Left lung (tissue), 10 donors: ENCODE data around the gene CORO7. TPM values are rescaled to one million over a fixed set of nuclear protein-coding genes. Genes with fewer than 3 reads are reported as not detected.
A peak's percentile ranks its signal among the peaks of the same experiment; 100 is the strongest.
"Not testable (repeated sequence)": the region's sequence is repeated elsewhere in the genome, so short reads cannot be mapped to it uniquely, and the experiment has no call there.

Source experiments
- ATAC-seq: fragments of 200-7000 bp; cut with Tn5 transposase; one replicate; pipeline ENCODE4 v1.9.1; 2020; ENCODE audit warnings: moderate library complexity
- DNase-seq, 4 donors: peaks; one replicate each; pipeline ENCODE4 v3.0.0-alpha.2; 2013 to 2020
- H3K27ac ChIP-seq, 2 donors: fragments of 200-600 bp; sonication (generic) in 1 of 2; one replicate each; pipeline versions ENCODE4 v1.5.0 to v1.8.0; 2020 to 2021
- H3K27me3 ChIP-seq, 2 donors: fragments of 200-600 bp; sonication (generic) in 1 of 2; one replicate each; pipeline versions ENCODE4 v1.5.0 to v1.8.0; 2020 to 2021
- H3K36me3 ChIP-seq, 2 donors: fragments of 200-600 bp; sonication (generic) in 1 of 2; one replicate each; pipeline versions ENCODE4 v1.5.0 to v1.8.0; 2020 to 2021
- H3K4me1 ChIP-seq, 2 donors: fragments of 200-600 bp; one replicate each; pipeline ENCODE4 v1.8.0; 2021
- H3K4me3 ChIP-seq, 2 donors: fragments of 200-600 bp; sonication (generic) in 1 of 2; one replicate each; pipeline versions ENCODE4 v1.5.0 to v1.8.0; 2020 to 2021; ENCODE audit warnings: mild to moderate bottlenecking in 1 of 2
- H3K9me3 ChIP-seq, 2 donors: fragments of 200-600 bp; sonication (generic) in 1 of 2; one replicate each; pipeline versions ENCODE4 v1.5.0 to v1.8.0; 2020 to 2021
- intact Hi-C, 2 donors: fragments of 100-400 bp; cut with DNase I; formaldehyde crosslinking; loops; one replicate each; pipeline versions ENCODE4 v1.11.2 to v1.14.2; 2022
- polyA plus RNA-seq, 6 donors: library from polyadenylated mRNA; unstranded; fragments of 120-200 nt; gene quantifications; one replicate each; pipeline ENCODE4 v1.2.1, GENCODE V29; 2013; ENCODE audit not compliant: insufficient read length in 6 of 6
- total RNA-seq, 2 donors: library from RNA; stranded (reverse); fragmentation: NEBNext Ultra II Directional; extraction: Animal tissue kit (Norgen Biotek cat#: 25700); gene quantifications; one replicate each; pipeline ENCODE4 v1.2.1, GENCODE V29; 2021
- TF ChIP-seq, protein P1 (sequence below), 2 donors: fragments of 200-600 bp; sonication (generic) in 1 of 2; IDR thresholded peaks; one replicate each; pipeline versions ENCODE4 v1.5.0 to v1.8.0; 2021; ENCODE audit warnings: antibody characterized with exemption in 2 of 2
- donor health status: DM: no; HTN: yes; CAD: no.
- donor health status: DM: no; HTN: no; CAD: no.

CORO7 gene
- total and polyA plus RNA-seq, 8 donors = 15.7 to 81.7 (median 21.6) TPM

GRCh38 chr16:4395055-4395726 lies 21.2 kb downstream of the CORO7 start:
- H3K27ac ChIP-seq = no peak overlapping the region
- ATAC-seq (no peak), DNase-seq (no peak)
- H3K36me3 ChIP-seq = peaks cover 0 to 98% of the 10 kb centered on the region in 2 donors
- TF ChIP-seq, protein P1, sequence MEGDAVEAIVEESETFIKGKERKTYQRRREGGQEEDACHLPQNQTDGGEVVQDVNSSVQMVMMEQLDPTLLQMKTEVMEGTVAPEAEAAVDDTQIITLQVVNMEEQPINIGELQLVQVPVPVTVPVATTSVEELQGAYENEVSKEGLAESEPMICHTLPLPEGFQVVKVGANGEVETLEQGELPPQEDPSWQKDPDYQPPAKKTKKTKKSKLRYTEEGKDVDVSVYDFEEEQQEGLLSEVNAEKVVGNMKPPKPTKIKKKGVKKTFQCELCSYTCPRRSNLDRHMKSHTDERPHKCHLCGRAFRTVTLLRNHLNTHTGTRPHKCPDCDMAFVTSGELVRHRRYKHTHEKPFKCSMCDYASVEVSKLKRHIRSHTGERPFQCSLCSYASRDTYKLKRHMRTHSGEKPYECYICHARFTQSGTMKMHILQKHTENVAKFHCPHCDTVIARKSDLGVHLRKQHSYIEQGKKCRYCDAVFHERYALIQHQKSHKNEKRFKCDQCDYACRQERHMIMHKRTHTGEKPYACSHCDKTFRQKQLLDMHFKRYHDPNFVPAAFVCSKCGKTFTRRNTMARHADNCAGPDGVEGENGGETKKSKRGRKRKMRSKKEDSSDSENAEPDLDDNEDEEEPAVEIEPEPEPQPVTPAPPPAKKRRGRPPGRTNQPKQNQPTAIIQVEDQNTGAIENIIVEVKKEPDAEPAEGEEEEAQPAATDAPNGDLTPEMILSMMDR (IDR thresholded peaks at IDR 0.05) = no peak
- no peaks in the 10 kb centered on the region for H3K27me3 ChIP-seq
- no peak overlapping the region for H3K4me3 ChIP-seq
- intact Hi-C loops = no loop called here
- peaks cover 6 to 12% of the 10 kb centered on the region in 2 donors for H3K4me1 ChIP-seq
- no peaks in the 10 kb centered on the region for H3K9me3 ChIP-seq

DNA sequence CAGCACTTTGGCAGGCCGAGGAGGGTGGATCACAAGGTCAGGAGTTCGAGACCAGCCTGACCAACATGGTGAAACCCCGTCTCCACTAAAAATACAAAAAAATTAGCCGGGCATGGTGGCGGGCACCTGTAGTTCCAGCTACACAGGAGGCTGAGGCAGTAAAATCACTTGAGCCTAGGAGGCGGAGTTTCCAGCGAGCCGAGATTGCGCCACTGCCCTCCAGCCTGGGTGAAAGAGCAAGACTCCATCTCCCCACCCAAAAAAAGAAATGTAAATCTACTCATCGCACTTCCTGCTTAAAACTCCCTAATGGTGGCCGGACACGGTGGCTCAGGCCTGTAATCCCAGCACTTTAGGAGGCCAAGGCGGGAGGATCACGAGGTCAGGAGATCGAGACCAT lies 22.5 kb downstream of the CORO7 start:
- intact Hi-C loops, H3K9me3 ChIP-seq, H3K4me1 ChIP-seq, H3K27ac ChIP-seq, H3K4me3 ChIP-seq, ATAC-seq, H3K27me3 ChIP-seq, DNase-seq: not testable (repeated sequence)
- H3K36me3 ChIP-seq = peaks cover 0 to 99% of the 10 kb centered on the region in 2 donors

DNA sequence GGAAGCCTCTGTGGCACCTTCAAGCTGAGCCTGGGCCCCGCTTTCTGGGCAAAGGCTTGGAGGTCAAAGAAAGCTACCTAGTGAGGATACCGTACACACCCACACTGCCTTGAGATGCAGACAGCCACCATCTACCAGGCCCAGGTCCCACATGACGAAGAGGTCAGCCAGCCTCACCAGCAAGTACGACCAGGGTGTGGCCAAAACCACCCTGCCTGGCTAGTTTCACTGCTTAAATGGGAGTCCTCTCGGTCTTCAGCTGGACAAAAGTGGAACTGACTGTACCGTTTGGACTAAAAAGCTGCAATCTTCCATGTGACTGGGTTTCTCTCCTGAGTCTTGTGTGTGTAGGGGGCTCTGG lies 23.2 kb downstream of the CORO7 start:
- Histone ChIP-seq H3K9me3 (no peaks in the 10 kb centered on the region), H3K36me3 (peaks cover 0 to 99% of the 10 kb centered on the region in 2 donors), H3K27me3 (no peaks in the 10 kb centered on the region), H3K27ac (peak overlapping the region in 1 of 2 donors; percentile 23), H3K4me3 (no peak overlapping the region), H3K4me1 (peaks cover 6% of the 10 kb centered on the region in 2 donors)
- no peak for DNase-seq
- intact Hi-C loops = no loop called here
- peak; percentile 76 for ATAC-seq
- TF ChIP-seq, protein P1 (IDR thresholded peaks at IDR 0.05) = no peak

DNA sequence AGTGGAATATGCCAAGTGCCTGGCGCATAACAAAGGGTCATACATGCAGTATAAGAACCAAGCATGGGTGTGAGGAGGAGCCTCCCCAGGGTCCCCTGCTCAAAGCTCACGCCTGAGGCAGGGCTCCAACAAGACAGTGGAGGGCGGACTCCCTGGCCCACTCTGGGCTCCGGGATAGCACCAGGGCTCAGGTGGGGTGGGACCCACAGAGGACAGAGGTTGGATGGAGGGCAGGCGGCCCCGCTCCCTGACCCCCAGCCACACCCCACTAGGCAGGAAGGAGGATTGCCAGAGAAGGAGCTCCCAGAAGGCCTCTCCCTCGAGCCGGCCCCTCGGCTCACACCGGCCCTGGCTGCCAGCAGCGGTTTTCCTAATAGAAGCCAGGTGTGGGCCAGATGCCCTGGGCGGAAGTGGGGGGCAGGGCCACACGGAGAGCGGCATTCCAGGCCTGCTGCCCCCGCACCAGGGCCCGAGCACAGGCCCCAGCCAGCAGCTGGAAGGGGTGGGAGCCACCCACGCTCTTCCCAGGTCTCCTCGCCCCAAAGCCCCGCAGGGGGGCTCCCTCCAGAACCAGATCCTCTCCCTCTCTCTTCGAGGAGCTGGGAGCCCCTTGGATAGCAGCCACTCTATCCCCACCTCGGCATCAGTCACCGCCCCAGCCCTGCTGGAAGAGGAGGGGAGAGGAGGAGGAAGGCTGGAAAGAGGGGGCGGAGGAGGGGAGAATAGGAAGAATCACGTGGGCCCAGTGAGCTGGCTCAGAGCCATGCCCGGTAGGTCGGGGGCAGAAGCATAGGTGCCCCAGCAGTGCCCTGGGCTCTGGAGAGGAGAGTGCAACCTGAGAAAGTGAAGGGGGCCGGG lies 23.8 kb downstream of the CORO7 start:
- TF ChIP-seq, protein P1 (IDR thresholded peaks at IDR 0.05) = no peak
- peaks cover 6 to 9% of the 10 kb centered on the region in 2 donors for H3K4me1 ChIP-seq
- DNase-seq = peak in 1 of 4 donors; percentile 65
- no peak overlapping the region for H3K4me3 ChIP-seq
- no peaks in the 10 kb centered on the region for H3K27me3 ChIP-seq
- peak; percentile 47 for ATAC-seq
- peaks cover 0 to 99% of the 10 kb centered on the region in 2 donors for H3K36me3 ChIP-seq
- H3K9me3 ChIP-seq = no peaks in the 10 kb centered on the region
- H3K27ac ChIP-seq = peak overlapping the region in 1 of 2 donors; percentile 23
- intact Hi-C loops = no loop called here

GRCh38 chr16:4391631-4392381 lies 24.6 kb downstream of the CORO7 start:
- H3K27me3 ChIP-seq = no peaks in the 10 kb centered on the region
- peaks cover 0 to 99% of the 10 kb centered on the region in 2 donors for H3K36me3 ChIP-seq
- no peaks in the 10 kb centered on the region for H3K9me3 ChIP-seq
- peaks cover 6 to 10% of the 10 kb centered on the region in 2 donors for H3K4me1 ChIP-seq
- ATAC-seq (no peak), DNase-seq (no peak)
- TF ChIP-seq, protein P1 (IDR thresholded peaks at IDR 0.05) = no peak
- intact Hi-C loops = no loop called here
- H3K4me3 ChIP-seq = no peak overlapping the region
- H3K27ac ChIP-seq = no peak overlapping the region
